Fibroblast of the conjunctiva (primary cell): ENCODE results near the gene DNAH8.

Experiments used
- DNase-seq: peaks from one replicate; pipeline ENCODE4 v3.0.0-alpha.2; 2010; ENCODE audit warnings: low read depth

Gene DNAH8

DNA sequence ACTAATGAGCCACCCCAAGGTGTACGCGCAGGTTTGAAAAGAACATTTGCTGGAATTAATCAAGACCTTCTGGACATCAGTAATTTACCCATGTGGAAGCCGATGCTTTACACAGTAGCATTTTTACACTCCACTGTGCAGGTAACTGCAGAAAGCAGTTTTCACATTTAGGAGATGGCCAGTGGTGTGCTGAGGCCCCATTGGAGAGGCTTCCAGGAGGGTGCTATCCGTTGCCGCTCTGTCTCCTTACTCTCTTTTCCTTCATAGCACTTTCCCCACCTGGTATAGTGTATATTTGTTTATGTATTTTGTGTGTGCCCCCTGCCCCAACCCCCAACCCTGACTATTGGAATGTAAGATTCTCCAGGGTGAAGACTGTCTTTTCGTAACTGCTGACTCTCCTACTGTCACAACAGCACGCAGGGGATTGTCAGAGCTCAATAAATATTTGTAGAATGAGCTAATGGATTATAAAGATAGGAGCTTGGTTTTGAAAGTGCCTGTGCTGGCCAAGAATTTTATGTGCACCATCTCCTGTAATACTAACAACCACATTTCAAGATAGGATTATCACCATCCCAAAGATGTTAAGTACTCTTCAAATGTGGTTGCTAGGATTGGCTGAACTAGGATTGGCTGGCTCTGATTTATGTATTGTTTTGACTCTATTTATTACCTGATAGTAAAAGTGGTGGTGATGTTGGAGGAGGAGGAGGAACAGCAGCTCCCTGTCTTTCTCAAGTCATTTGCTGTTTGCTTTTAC lies 259.5 kb downstream of the DNAH8 start:
- DNase-seq: no peak

GRCh38 chr6:38975621-38976049 lies 260.5 kb downstream of the DNAH8 start:
- no peak for DNase-seq

DNA sequence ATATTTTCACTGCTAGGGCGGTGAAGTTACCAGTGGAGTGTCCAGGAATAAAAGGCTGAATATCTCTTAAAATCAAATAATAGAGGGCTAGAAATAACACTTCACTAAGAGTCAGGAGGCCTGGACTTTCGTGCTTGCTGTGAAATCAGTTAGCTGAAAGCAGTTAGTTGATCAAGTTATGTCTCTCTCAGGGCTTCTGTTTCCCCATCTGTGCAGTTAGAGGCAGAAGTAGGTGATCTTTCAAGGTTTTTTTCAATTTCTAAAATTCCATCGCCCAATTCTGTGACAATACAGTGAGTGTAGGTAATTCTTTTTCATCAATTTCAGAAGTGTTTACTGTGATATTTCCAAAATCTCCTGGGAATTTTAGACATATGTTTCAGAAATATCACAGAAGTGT lies 260.9 kb downstream of the DNAH8 start:
- no peak for DNase-seq

GRCh38 chr6:38976801-38977500 lies 261.8 kb downstream of the DNAH8 start:
- no peak for DNase-seq

DNA sequence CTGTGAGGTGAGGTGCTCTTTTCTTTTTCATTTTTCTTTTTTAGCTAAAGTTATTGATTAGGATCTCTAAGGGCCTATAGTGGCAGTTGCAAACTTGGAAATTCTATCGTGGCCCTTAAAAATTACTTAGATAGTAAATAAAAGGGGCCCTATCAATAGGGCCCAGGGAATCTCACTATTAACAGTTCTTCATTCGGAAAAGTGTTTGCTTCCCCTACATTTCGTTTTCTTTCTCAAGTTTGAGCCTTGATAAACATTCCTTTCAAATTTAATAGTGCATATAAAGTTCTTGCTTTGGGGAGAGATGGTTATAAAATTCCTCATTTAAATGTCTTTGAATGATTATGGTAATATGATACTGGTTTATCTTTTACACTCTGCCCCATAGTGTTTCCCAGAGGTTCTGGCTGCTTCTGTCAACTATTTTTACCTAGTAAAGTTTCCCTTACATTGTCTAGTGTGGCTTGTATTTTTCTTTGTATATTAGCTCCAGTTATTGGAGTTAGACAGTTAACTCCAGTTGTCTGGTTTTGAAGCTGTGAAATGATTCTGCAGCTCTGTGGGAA lies 263.1 kb downstream of the DNAH8 start:
- no peak for DNase-seq

GRCh38 chr6:38982470-38982869 lies 267.4 kb downstream of the DNAH8 start:
- DNase-seq: no peak

GRCh38 chr6:38984723-38985122 lies 269.6 kb downstream of the DNAH8 start:
- DNase-seq: no peak

GRCh38 chr6:38985839-38986238 lies 270.7 kb downstream of the DNAH8 start:
- DNase-seq: no peak

- no peak for DNase-seq
Measured at GRCh38 chr6:38987503-38987902, 272.4 kb downstream of the DNAH8 start.

DNA sequence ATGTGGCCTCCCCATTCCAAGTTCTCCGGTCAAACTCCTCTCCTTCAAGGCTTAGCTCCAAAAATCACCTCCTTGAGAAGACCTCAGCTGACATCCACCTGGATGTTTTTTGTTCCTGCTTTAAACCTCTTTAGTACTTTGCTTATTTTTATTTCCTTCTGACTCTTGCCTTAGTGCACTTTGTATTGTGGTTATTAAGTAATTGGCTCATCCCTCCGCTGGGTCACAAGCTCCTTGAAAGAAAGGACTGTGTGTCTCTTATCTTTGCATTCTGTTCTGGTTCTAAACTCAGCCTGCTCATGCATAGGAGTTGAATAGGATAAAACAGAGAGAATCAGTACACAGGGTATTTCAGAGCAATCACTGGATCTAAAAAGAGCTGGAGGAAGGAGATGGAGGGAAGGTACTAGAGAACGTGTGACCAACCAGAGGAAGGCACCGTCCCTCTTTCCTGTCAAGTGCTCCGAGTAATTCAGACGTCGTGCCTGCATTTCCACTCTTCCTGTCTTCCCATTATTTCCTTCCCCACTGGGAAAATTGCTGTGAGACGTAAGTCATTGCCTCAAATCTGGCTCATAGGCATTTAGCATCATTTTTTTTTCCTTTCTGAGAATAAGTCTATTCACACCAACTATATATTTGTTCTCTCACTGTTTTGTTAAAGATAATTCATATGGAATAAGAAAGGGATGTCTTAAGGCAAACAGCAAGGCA lies 273.8 kb downstream of the DNAH8 start:
- no peak for DNase-seq

- DNase-seq: no peak
Measured at GRCh38 chr6:38990475-38990874, 275.4 kb downstream of the DNAH8 start.

- no peak for DNase-seq
Measured at GRCh38 chr6:38996676-38997075, 281.6 kb downstream of the DNAH8 start.

- peak; percentile 3 for DNase-seq
Measured at GRCh38 chr6:38997128-38997761, 282.1 kb downstream of the DNAH8 start.

DNA sequence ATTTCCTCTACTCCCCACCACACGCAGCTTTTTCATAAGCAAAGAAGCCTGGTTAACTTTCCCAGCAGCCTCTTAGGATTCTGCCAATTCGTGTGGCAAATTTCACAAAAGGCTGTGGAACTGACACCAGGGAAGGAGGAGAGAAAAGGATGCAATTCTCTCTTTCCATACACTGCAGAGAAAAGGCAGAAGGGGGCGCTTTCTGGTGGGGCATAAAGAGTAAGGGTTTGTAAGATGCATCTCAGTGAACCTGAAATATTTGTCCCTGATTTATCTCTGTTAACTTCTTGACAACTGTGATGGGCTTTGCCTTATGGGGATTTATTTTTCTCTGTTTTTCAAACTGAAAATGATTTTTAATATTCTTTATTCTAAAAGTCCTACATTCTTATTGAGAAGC lies 288.0 kb downstream of the DNAH8 start:
- no peak for DNase-seq

- DNase-seq: no peak
Measured at GRCh38 chr6:39003492-39003891, 288.4 kb downstream of the DNAH8 start.

DNA sequence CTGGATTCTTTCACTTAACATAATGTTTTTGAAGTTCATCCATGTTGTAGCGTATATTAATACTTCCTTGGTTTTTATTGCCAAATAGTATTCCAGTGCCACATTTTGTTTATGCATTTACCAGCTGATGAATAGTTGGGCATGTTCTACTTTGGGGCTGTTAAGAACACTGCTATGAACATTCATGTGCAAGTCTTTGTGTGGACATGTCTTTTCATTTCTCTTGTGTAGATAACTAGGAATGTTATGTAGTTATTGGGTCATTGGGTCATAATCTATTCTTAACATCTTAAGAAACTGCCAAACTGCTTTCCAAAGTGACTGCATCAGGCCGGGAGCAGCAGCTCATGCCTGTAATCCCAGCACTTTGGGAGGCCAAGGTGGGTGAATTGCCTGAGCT lies 289.7 kb downstream of the DNAH8 start:
- no peak for DNase-seq

GRCh38 chr6:39005774-39006173 lies 290.7 kb downstream of the DNAH8 start:
- no peak for DNase-seq

- no peak for DNase-seq
Measured at GRCh38 chr6:39007575-39007974, 292.5 kb downstream of the DNAH8 start.

DNA sequence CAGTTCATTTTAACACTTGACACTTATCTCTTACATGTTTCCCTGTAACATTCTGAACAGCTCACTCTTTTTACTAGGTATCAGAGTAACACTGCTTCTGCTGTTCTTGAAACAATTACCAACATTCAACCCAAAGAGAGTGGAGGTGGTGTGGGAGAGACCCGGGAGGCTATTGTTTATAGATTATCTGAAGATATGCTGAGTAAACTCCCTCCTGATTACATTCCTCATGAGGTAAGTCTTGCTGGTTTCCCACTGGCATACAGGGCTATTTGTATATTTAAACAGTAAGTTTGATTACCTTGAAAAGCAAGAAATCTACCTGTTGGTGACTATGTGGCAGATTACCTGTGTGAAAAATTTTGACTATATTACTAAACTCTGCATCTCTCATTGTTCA lies 293.6 kb downstream of the DNAH8 start:
- no peak for DNase-seq

DNA sequence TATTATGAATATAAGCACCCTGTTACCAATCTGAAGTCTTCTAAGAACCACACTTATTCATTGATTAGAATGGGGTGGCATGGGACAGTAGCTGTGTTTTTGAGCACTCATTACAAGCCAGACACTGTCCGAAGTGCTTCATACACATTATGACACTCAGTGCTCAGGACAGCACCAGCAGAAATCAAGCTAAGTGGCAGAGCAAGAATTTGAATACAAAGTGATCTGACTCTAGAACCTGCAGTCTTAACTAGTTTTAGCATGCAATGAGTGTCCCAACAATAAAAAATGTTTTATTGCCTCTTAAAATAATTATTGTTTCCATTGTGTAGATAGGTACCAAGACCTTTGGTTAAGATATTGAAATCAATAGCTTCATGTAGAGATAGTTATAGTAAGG lies 294.4 kb downstream of the DNAH8 start:
- no peak for DNase-seq

DNA sequence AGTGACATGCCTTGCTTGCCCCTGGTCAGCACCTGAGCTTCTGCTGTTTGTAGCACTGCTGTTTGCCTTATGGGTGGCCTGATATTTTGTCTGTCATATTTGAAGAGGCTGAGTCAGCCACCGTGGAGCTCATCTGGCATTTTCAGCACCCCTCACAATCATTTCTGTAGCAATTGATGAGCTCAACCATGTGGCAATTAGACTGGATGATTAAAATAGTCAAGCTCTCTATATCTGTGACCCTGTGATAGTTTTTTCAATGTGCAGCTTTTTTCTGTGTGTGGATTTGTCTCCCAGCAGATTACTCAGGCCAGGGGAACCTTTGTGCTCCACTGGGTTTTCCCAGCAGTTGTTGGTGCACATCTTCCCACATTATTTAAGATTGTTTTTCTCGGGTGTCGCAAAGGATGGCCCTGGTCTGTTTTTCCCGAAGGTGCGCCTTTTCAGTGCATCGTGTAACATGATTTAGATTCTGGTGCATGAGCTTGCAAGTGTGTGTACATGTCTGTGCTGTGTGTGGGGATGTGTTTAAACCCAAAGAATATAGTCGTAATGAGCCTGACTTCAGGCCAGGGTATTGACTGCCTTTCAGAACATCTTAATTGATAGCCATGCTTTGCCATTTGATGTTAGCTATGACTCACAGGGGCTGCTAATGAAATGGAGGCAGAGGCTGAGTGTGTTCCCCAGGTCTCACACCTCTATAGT lies 301.9 kb downstream of the DNAH8 start:
- no peak for DNase-seq

DNA sequence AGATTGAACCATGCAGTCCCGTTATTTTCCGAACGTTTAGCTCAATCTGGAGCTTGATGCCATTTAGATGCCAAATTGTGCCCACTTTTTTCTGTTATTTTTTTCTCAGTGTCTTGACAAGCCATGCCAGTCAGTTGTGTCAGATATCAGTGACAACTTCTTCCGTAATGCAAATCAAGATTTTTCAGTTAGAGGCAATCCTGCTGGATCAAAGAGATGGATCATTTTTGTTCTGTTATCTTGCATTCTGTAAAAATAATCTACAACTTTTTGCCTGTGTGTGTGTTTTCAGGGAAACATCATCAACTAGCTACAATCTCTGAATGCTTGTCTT lies 302.4 kb downstream of the DNAH8 start:
- no peak for DNase-seq
